Astrocyte (in vitro differentiated cells and primary cell): Measurements from ENCODE around the gene ARHGAP9. TPM values are rescaled to one million over a fixed set of nuclear protein-coding genes. Genes with fewer than 3 reads are reported as not detected.
"Not testable (repeated sequence)": the region's sequence is repeated elsewhere in the genome, so short reads cannot be mapped to it uniquely, and the experiment has no call there.

Experiments used
- DNase-seq: peaks from one replicate; pipeline ENCODE4 v3.0.0-alpha.2; 2010; ENCODE audit warnings: low read depth
- FAIRE-seq: peaks from 2 replicates; lab custom pipeline; 2011; peaks lifted over from hg19 to GRCh38; lab: Jason Lieb, UNC
- H2AFZ ChIP-seq: 2 replicates; pipeline ENCODE4 v1.6.0; 2012; ENCODE audit warnings: low read depth, low read length, inconsistent platforms
- H3K27ac ChIP-seq: 2 replicates; pipeline ENCODE4 v1.5.1; 2011; ENCODE audit warnings: low read depth, low read length, inconsistent platforms
- H3K27me3 ChIP-seq: 2 replicates; pipeline ENCODE4 v1.6.0; 2011; ENCODE audit warnings: low read length, inconsistent platforms; ENCODE audit not compliant: insufficient read depth
- H3K36me3 ChIP-seq: 2 replicates; pipeline ENCODE4 v1.5.1; 2011; ENCODE audit warnings: low read length, inconsistent platforms; ENCODE audit not compliant: insufficient read depth
- H3K4me1 ChIP-seq: 2 replicates; pipeline ENCODE4 v1.5.1; 2011; ENCODE audit warnings: low read length, inconsistent platforms; ENCODE audit not compliant: insufficient read depth
- H3K4me2 ChIP-seq: 2 replicates; pipeline ENCODE4 v1.6.0; 2012; ENCODE audit warnings: low read length, inconsistent platforms
- H3K4me3 ChIP-seq: 2 replicates; pipeline ENCODE4 v1.5.1; 2011; ENCODE audit warnings: low read depth, mild to moderate bottlenecking, low read length, inconsistent platforms; ENCODE audit not compliant: insufficient read depth
- H3K79me2 ChIP-seq: 2 replicates; pipeline ENCODE4 v1.6.0; 2012; ENCODE audit warnings: mild to moderate bottlenecking, low read length, inconsistent platforms; ENCODE audit not compliant: insufficient read depth
- H3K9ac ChIP-seq: 2 replicates; pipeline ENCODE4 v1.6.0; 2012; ENCODE audit warnings: mild to moderate bottlenecking, low read length, inconsistent platforms
- H3K9me3 ChIP-seq: 2 replicates; pipeline ENCODE4 v1.5.1; 2012; ENCODE audit warnings: low read depth, mild to moderate bottlenecking, low read length, inconsistent platforms; ENCODE audit not compliant: insufficient read depth
- H4K20me1 ChIP-seq: 2 replicates; pipeline ENCODE4 v1.6.0; 2012; ENCODE audit warnings: low read length, inconsistent platforms; ENCODE audit not compliant: insufficient read depth
- H3K27ac Mint-ChIP-seq: one replicate; pipeline ENCODE4 v1.8.0; 2021; ENCODE audit warnings: mild to moderate bottlenecking, mixed read lengths; ENCODE audit not compliant: unreplicated experiment
- H3K27me3 Mint-ChIP-seq: one replicate; pipeline ENCODE4 v1.8.0; 2021; ENCODE audit warnings: low read depth, mixed read lengths; ENCODE audit not compliant: unreplicated experiment
- H3K36me3 Mint-ChIP-seq: one replicate; pipeline ENCODE4 v1.8.0; 2021; ENCODE audit warnings: low read depth, mixed read lengths; ENCODE audit not compliant: unreplicated experiment
- H3K4me1 Mint-ChIP-seq: one replicate; pipeline ENCODE4 v1.8.0; 2021; ENCODE audit warnings: low read depth, mixed read lengths; ENCODE audit not compliant: unreplicated experiment
- H3K4me3 Mint-ChIP-seq: one replicate; pipeline ENCODE4 v1.8.0; 2021; ENCODE audit warnings: mild to moderate bottlenecking, moderate library complexity, mixed read lengths; ENCODE audit not compliant: unreplicated experiment
- H3K9me3 Mint-ChIP-seq: one replicate; pipeline ENCODE4 v1.8.0; 2021; ENCODE audit warnings: mild to moderate bottlenecking, mixed read lengths; ENCODE audit not compliant: unreplicated experiment
- CTCF ChIP-seq: IDR thresholded peaks from 2 replicates; pipeline ENCODE4 v1.5.1; 2011; ENCODE audit warnings: low read depth, mild to moderate bottlenecking, inconsistent platforms, low read length, moderate library complexity; ENCODE audit not compliant: insufficient read depth
- EZH2 ChIP-seq: IDR thresholded peaks from 2 replicates; pipeline ENCODE4 v1.6.1; 2012; ENCODE audit warnings: mild to moderate bottlenecking, low read length, inconsistent platforms; ENCODE audit not compliant: insufficient read depth
- total RNA-seq: library from RNA; stranded (reverse); gene quantifications from 2 replicates; pipeline ENCODE4 v1.2.1, GENCODE V29; 2021

ARHGAP9 gene
- total RNA-seq, 1 donor from 2014 or later = 3.1 TPM

- H3K4me3 ChIP-seq = peak overlapping the region; percentile 97
- no peak for TF ChIP-seq EZH2
- no peak for TF ChIP-seq CTCF
- peak overlapping the region; percentile 99 for H3K27ac Mint-ChIP-seq
- H4K20me1 ChIP-seq = peaks cover 69% of the 10 kb centered on the region
- H3K79me2 ChIP-seq = peaks cover 49% of the 10 kb centered on the region
- H3K36me3 ChIP-seq = peaks cover 39% of the 10 kb centered on the region
- H3K27me3 ChIP-seq = no peaks in the 10 kb centered on the region
- peaks cover 48% of the 10 kb centered on the region for H3K4me1 ChIP-seq
- H3K4me3 Mint-ChIP-seq = peak overlapping the region; percentile 91
- peak overlapping the region; percentile 99 for H3K9ac ChIP-seq
- DNase-seq (no peak), FAIRE-seq (no peak)
- H3K27me3 Mint-ChIP-seq = no peaks in the 10 kb centered on the region
- H2AFZ ChIP-seq = no peak overlapping the region
- no peaks in the 10 kb centered on the region for H3K9me3 Mint-ChIP-seq
- peak overlapping the region; percentile 98 for H3K27ac ChIP-seq
- H3K4me2 ChIP-seq = peak overlapping the region; percentile 94
- peaks cover 32% of the 10 kb centered on the region for H3K36me3 Mint-ChIP-seq
- H3K9me3 ChIP-seq = no peaks in the 10 kb centered on the region
- H3K4me1 Mint-ChIP-seq = peaks cover 48% of the 10 kb centered on the region
Observed at GRCh38 chr12:57518920-57519795, 39.5 kb upstream of the ARHGAP9 start.

- Mint-ChIP-seq H3K4me1 (peaks cover 41% of the 10 kb centered on the region), H3K9me3 (no peaks in the 10 kb centered on the region), H3K27ac (peak overlapping the region; percentile 99), H3K27me3 (no peaks in the 10 kb centered on the region), H3K4me3 (peak overlapping the region; percentile 91), H3K36me3 (peaks cover 36% of the 10 kb centered on the region)
- peaks cover 40% of the 10 kb centered on the region for H3K4me1 ChIP-seq
- peaks cover 39% of the 10 kb centered on the region for H3K36me3 ChIP-seq
- peaks cover 65% of the 10 kb centered on the region for H4K20me1 ChIP-seq
- no peaks in the 10 kb centered on the region for H3K27me3 ChIP-seq
- no peaks in the 10 kb centered on the region for H3K9me3 ChIP-seq
- peak overlapping the region; percentile 97 for H3K4me3 ChIP-seq
- no peak for DNase-seq
- H3K4me2 ChIP-seq = peak overlapping the region; percentile 94
- TF ChIP-seq CTCF (no peak), EZH2 (no peak)
- no peak for FAIRE-seq
- no peak overlapping the region for H3K27ac ChIP-seq
- H3K9ac ChIP-seq = peak overlapping the region; percentile 99
- peaks cover 41% of the 10 kb centered on the region for H3K79me2 ChIP-seq
- H2AFZ ChIP-seq = no peak overlapping the region
Observed at GRCh38 chr12:57518176-57518919, 38.7 kb upstream of the ARHGAP9 start.

- H3K36me3 Mint-ChIP-seq = peaks cover 42% of the 10 kb centered on the region
Observed at GRCh38 chr12:57517718-57518117, 38.1 kb upstream of the ARHGAP9 start.

More at GRCh38 chr12:57517718-57518117, 38.1 kb upstream of the ARHGAP9 start:
- H3K27me3 Mint-ChIP-seq, FAIRE-seq, H3K27ac ChIP-seq, H3K9me3 ChIP-seq, H2AFZ ChIP-seq, H3K27me3 ChIP-seq, DNase-seq, H3K9me3 Mint-ChIP-seq: not testable (repeated sequence)
- H4K20me1 ChIP-seq = peaks cover 68% of the 10 kb centered on the region
- Mint-ChIP-seq H3K4me3 (peak overlapping the region; percentile 91), H3K4me1 (peaks cover 41% of the 10 kb centered on the region), H3K27ac (peak overlapping the region; percentile 54)
- peaks cover 37% of the 10 kb centered on the region for H3K4me1 ChIP-seq
- H3K4me3 ChIP-seq = peak overlapping the region; percentile 97
- H3K79me2 ChIP-seq = peaks cover 38% of the 10 kb centered on the region
- peaks cover 45% of the 10 kb centered on the region for H3K36me3 ChIP-seq
- peak overlapping the region; percentile 99 for H3K9ac ChIP-seq
- H3K4me2 ChIP-seq = peak overlapping the region; percentile 94
